NCI-H1048 (cell line): ENCODE results near the gene MIB2.
"Not testable (repeated sequence)": the region's sequence is repeated elsewhere in the genome, so short reads cannot be mapped to it uniquely, and the experiment has no call there.

Experiments
- DNase-seq: peaks from one replicate; lab custom pipeline; 2025; lab: John Stamatoyannopoulos, UW

MIB2 gene

GRCh38 chr1:1627261-1627828 lies 12.0 kb downstream of the MIB2 start:
- DNase-seq: no peak

GRCh38 chr1:1627829-1628753 lies 12.8 kb downstream of the MIB2 start:
- no peak for DNase-seq

GRCh38 chr1:1628754-1629429 lies 13.6 kb downstream of the MIB2 start:
- DNase-seq: no peak

GRCh38 chr1:1629430-1630190 lies 14.3 kb downstream of the MIB2 start:
- no peak for DNase-seq

- DNase-seq: no peak
Measured at GRCh38 chr1:1630191-1630964, 15.1 kb downstream of the MIB2 start.

GRCh38 chr1:1630965-1631781 lies 15.9 kb downstream of the MIB2 start:
- no peak for DNase-seq

GRCh38 chr1:1631782-1632420 lies 16.6 kb downstream of the MIB2 start, which contains the start of gene MMP23B:
Gene MMP23B, plus strand, starts transcription at chr1:1632173. Its CDS starts 46 bp downstream, at chr1:1632219.
- no peak for DNase-seq

GRCh38 chr1:1633409-1633808 lies 18.1 kb downstream of the MIB2 start:
- DNase-seq: not testable (repeated sequence)

GRCh38 chr1:1634613-1635012 lies 19.3 kb downstream of the MIB2 start:
- not testable (repeated sequence) for DNase-seq

- not testable (repeated sequence) for DNase-seq
Measured at GRCh38 chr1:1636621-1637478, 21.6 kb downstream of the MIB2 start.

GRCh38 chr1:1637479-1637875 lies 22.2 kb downstream of the MIB2 start:
- DNase-seq: not testable (repeated sequence)

- not testable (repeated sequence) for DNase-seq
Measured at GRCh38 chr1:1638528-1638927, 23.2 kb downstream of the MIB2 start.

- DNase-seq: not testable (repeated sequence)
Measured at GRCh38 chr1:1639368-1639767, 24.1 kb downstream of the MIB2 start.

- DNase-seq: not testable (repeated sequence)
Measured at GRCh38 chr1:1640081-1640480, 24.8 kb downstream of the MIB2 start.

GRCh38 chr1:1640711-1641461 lies 25.6 kb downstream of the MIB2 start:
- not testable (repeated sequence) for DNase-seq

GRCh38 chr1:1646326-1646725 lies 31.0 kb downstream of the MIB2 start:
- DNase-seq: not testable (repeated sequence)

- DNase-seq: not testable (repeated sequence)
Measured at GRCh38 chr1:1647567-1648241, 32.4 kb downstream of the MIB2 start.
